ENCODE results near the gene AASDH.

Gene AASDH

DNA sequence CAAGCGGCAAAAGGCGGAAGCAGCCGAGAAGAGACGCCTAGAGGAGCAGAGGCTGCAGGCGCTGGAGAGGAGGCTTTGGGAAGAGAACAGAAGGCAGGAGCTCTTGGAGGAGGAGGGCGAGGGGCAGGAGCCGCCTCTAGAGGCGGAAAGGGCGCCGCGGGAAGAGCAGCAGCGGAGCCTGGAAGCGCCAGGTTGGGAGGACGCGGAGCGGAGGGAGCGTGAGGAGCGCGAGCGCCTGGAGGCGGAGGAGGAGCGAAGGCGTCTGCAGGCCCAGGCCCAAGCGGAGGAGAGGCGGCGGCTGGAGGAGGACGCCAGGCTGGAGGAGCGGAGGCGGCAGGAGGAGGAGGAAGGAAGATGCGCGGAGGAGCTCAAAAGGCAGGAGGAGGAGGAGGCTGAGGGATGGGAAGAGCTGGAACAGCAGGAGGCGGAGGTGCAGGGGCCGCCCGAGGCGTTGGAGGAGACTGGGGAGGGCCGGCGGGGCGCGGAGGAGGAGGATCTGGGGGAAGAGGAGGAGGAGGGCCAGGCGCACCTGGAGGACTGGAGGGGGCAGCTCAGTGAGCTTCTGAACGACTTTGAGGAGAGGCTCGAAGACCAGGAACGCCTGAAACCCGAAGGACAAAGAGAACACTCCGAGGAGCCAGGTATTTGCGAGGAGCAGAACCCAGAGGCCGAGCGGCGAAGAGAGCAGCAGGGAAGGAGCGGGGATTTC, 72.9 kb downstream of the AASDH start:
- ChIA-PET POLR2A (no interaction called here), CTCF (no interaction called here)
- no peak for DNase-seq (ENCODE audit: extremely low spot score)
- no peak for TF ChIP-seq LEF1 (IDR thresholded peaks at IDR 0.05; ENCODE audit: borderline replicate concordance)
- no peak for TF ChIP-seq ELF4 (IDR thresholded peaks at IDR 0.05)
- TF ChIP-seq BHLHE40 (IDR thresholded peaks at IDR 0.05; ENCODE audit: borderline replicate concordance), result no peak
- no peak for TF ChIP-seq ZNF384 (IDR thresholded peaks at IDR 0.05)
- TF ChIP-seq HDGF (IDR thresholded peaks at IDR 0.05; ENCODE audit: borderline replicate concordance), result no peak
- no peak for TF ChIP-seq L3MBTL2 (conservative IDR thresholded peaks at IDR 0.05)
- TF ChIP-seq, protein P1, sequence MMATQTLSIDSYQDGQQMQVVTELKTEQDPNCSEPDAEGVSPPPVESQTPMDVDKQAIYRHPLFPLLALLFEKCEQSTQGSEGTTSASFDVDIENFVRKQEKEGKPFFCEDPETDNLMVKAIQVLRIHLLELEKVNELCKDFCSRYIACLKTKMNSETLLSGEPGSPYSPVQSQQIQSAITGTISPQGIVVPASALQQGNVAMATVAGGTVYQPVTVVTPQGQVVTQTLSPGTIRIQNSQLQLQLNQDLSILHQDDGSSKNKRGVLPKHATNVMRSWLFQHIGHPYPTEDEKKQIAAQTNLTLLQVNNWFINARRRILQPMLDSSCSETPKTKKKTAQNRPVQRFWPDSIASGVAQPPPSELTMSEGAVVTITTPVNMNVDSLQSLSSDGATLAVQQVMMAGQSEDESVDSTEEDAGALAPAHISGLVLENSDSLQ (IDR thresholded peaks at IDR 0.05), result no peak
- TF ChIP-seq TARDBP (IDR thresholded peaks at IDR 0.05), result no peak
- TF ChIP-seq FOXA1 (IDR thresholded peaks at IDR 0.05), result no peak
- no peak for TF ChIP-seq CTBP1 (IDR thresholded peaks at IDR 0.05; ENCODE audit: borderline replicate concordance)
- no peak for TF ChIP-seq FOXK2 (IDR thresholded peaks at IDR 0.05)
- TF ChIP-seq FOXM1 (IDR thresholded peaks at IDR 0.05; ENCODE audit: borderline replicate concordance), result no peak
- TF ChIP-seq SP1 (IDR thresholded peaks at IDR 0.05), result no peak
- no peak for TF ChIP-seq ARNT (IDR thresholded peaks at IDR 0.05)
- no peak for TF ChIP-seq SUZ12 (IDR thresholded peaks at IDR 0.05)

DNA sequence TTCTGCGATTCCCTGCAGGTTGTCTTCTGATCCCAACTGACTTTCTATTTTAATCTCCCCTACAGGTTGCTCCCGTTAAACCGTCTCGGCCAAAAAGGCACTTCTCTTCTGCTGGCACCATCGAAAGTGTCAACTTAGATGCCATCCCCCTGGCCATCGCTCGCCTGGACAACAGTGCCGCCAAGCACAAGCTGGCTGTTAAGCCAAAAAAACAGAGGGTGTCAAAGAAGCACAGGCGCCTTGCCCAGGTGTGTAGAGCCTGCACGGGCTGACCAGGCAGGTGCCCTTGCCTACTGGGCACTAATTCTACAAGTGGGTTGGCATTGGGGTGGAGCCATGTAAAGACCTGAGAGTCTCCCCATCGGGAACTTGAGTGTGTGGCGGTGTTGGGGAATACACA, 74.2 kb downstream of the AASDH start:
- DNase-seq (ENCODE audit: extremely low spot score), result no peak
- TF ChIP-seq FOXK2 (IDR thresholded peaks at IDR 0.05) (no peak), FOXM1 (IDR thresholded peaks at IDR 0.05; ENCODE audit: borderline replicate concordance) (no peak), SP1 (IDR thresholded peaks at IDR 0.05) (no peak), SUZ12 (IDR thresholded peaks at IDR 0.05) (no peak), TARDBP (IDR thresholded peaks at IDR 0.05) (no peak), L3MBTL2 (conservative IDR thresholded peaks at IDR 0.05) (no peak), CTBP1 (IDR thresholded peaks at IDR 0.05; ENCODE audit: borderline replicate concordance) (no peak), ELF4 (IDR thresholded peaks at IDR 0.05) (no peak), ARNT (IDR thresholded peaks at IDR 0.05) (no peak), BHLHE40 (IDR thresholded peaks at IDR 0.05; ENCODE audit: borderline replicate concordance) (no peak)
- TF ChIP-seq, protein P1 (IDR thresholded peaks at IDR 0.05), result no peak
- ChIA-PET CTCF (no interaction called here), POLR2A (interaction anchor here (1.1 kb wide), 1 partner anchor 74 kb away, joined by 3 read pairs; the partner anchor contains the start of gene AASDH)

DNA sequence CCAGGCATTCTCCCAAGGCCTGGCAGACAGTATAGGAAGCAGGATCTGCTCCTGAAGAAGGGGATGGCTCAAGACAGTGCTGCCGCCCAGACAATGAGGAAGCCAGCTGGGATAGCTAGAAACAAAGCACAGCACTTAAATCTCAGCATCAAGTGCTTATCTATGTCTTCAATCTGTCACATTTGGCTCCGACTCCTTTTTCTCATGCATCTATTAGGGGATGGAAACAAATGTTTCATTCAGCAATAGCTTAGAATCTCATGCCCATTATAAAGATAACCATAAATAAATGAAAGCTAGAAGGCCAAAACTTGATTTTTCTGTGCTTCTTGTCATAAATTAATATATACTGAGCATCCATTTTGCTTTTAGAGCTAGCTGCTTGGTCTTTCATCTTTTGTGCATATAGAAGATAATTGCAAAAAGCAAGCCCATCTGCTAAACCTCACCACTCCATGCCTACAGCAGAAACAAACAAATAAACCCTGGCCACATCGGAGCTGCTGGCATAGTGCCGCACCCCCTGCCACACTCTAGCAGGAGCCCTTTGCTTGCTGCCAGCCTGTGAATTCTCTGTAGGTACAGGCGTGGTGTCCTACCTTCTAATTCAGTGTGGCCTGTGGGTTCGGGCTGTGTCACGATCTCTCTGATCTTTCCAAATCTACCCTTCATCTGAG, 75.9 kb downstream of the AASDH start:
- POLR2A ChIA-PET, result no interaction called here
- TF ChIP-seq ZNF384 (IDR thresholded peaks at IDR 0.05), result no peak
- no peak for TF ChIP-seq BHLHE40 (IDR thresholded peaks at IDR 0.05; ENCODE audit: borderline replicate concordance)
- TF ChIP-seq ELF4 (IDR thresholded peaks at IDR 0.05), result no peak
- no peak for TF ChIP-seq FOXA1 (IDR thresholded peaks at IDR 0.05)
- TF ChIP-seq CTBP1 (IDR thresholded peaks at IDR 0.05; ENCODE audit: borderline replicate concordance), result no peak
- TF ChIP-seq, protein P1 (IDR thresholded peaks at IDR 0.05), result no peak
- no peak for TF ChIP-seq SUZ12 (IDR thresholded peaks at IDR 0.05)
- no peak for TF ChIP-seq FOXM1 (IDR thresholded peaks at IDR 0.05; ENCODE audit: borderline replicate concordance)
- no peak for TF ChIP-seq TARDBP (IDR thresholded peaks at IDR 0.05)
- no peak for TF ChIP-seq LEF1 (IDR thresholded peaks at IDR 0.05; ENCODE audit: borderline replicate concordance)
- no peak for TF ChIP-seq L3MBTL2 (conservative IDR thresholded peaks at IDR 0.05)
- CTCF ChIA-PET, result interaction anchor here (0.5 to 0.6 kb wide), 2 partner anchors 129 to 363 kb away, joined by 3 to 5 read pairs; no protein-coding TSS in a partner anchor
- no peak for DNase-seq (ENCODE audit: extremely low spot score)

DNA sequence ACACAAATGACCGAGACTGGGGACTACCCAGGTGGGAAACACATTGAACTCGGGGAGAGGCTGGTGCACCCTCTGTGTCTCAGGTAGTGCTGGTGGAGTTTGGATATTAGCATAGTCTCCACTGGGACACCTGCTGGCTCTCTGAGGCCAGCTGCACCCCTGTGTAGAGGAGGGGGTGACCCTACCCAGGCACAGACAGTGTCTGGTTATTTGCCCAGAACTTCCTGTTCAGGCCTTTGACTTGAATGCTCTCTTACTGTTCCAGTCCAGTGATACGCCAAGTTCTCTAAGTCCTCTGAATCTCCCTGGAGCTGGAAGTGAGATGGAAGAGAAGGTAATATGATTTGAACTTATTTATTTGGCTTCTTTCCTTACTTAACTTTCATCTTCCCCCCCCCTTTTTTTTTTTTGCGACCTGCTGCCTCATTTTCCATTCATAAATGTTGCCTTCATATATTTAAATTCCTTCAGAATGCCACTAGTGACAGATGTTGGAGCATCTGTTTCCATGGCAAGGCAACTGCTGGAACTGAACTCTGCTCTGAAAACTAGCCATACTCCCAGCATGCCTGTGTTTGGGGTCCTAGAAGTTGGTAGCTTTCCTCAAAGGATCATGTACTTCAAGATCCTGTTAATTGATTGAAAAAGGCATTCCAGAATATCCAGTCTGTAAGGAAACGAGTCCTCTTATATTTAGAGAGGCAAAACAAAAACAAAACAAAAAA, 76.7 kb downstream of the AASDH start:
- ChIA-PET POLR2A (no interaction called here), CTCF (interaction anchor here (0.6 kb wide), 1 partner anchor 362 kb away, joined by 3 read pairs; no protein-coding TSS in a partner anchor)
- no peak for DNase-seq (ENCODE audit: extremely low spot score)
- TF ChIP-seq SUZ12 (IDR thresholded peaks at IDR 0.05) (no peak), NFRKB (IDR thresholded peaks at IDR 0.05) (no peak), BHLHE40 (IDR thresholded peaks at IDR 0.05; ENCODE audit: borderline replicate concordance) (no peak), TARDBP (IDR thresholded peaks at IDR 0.05) (no peak), HDGF (IDR thresholded peaks at IDR 0.05; ENCODE audit: borderline replicate concordance) (no peak), L3MBTL2 (conservative IDR thresholded peaks at IDR 0.05) (no peak), LEF1 (IDR thresholded peaks at IDR 0.05; ENCODE audit: borderline replicate concordance) (no peak), FOXK2 (IDR thresholded peaks at IDR 0.05) (no peak), SP1 (IDR thresholded peaks at IDR 0.05) (no peak), ARNT (IDR thresholded peaks at IDR 0.05) (no peak), FOXM1 (IDR thresholded peaks at IDR 0.05; ENCODE audit: borderline replicate concordance) (no peak), ZNF384 (IDR thresholded peaks at IDR 0.05) (no peak), CTBP1 (IDR thresholded peaks at IDR 0.05; ENCODE audit: borderline replicate concordance) (no peak), FOXA1 (IDR thresholded peaks at IDR 0.05) (no peak), ELF4 (IDR thresholded peaks at IDR 0.05) (no peak)
- TF ChIP-seq, protein P1 (IDR thresholded peaks at IDR 0.05), result no peak
